Activated B cell treated with CpG ODN at 0.5 μM for 24 hours (primary cell): ENCODE measurements around the gene RCAN1. TPM values are rescaled to one million over a fixed set of nuclear protein-coding genes. Genes with fewer than 3 reads are reported as not detected.

Experiments
- ATAC-seq: fragments of 200-7000 bp; cut with Tn5 transposase; one replicate; pipeline ENCODE4 v1.10.0; 2021; ENCODE audit warnings: low read depth, mild to moderate bottlenecking, moderate library complexity
- CTCF ChIA-PET: fragments of 350-600 bp; sonication (Branson Sonifier 250); formaldehyde crosslinking; loops from one replicate; lab custom pipeline; 2021; ENCODE audit warnings: antibody characterized with exemption; lab: Charles Lee
- POLR2A ChIA-PET: fragments of 350-600 bp; sonication (Branson Sonifier 250); formaldehyde crosslinking; loops from one replicate; lab custom pipeline; 2021; ENCODE audit warnings: antibody characterized with exemption; lab: Charles Lee
- DNase-seq: peaks from one replicate; pipeline ENCODE4 v3.0.0; 2022
- H3K27ac Mint-ChIP-seq: one replicate; pipeline ENCODE4 v1.8.0; 2020; ENCODE audit warnings: mixed read lengths
- H3K27me3 Mint-ChIP-seq: one replicate; pipeline ENCODE4 v1.8.0; 2021; ENCODE audit warnings: mixed read lengths
- H3K36me3 Mint-ChIP-seq: one replicate; pipeline ENCODE4 v1.8.0; 2021; ENCODE audit warnings: low read depth, mixed read lengths
- H3K4me1 Mint-ChIP-seq: one replicate; pipeline ENCODE4 v1.8.0; 2021; ENCODE audit warnings: mixed read lengths
- H3K4me3 Mint-ChIP-seq: one replicate; pipeline ENCODE4 v1.8.0; 2020; ENCODE audit warnings: mild to moderate bottlenecking, mixed read lengths
- H3K9me3 Mint-ChIP-seq: one replicate; pipeline ENCODE4 v1.8.0; 2020; ENCODE audit warnings: mixed read lengths
- intact Hi-C: fragments of 100-400 bp; cut with micrococcal nuclease; formaldehyde crosslinking; loops from one replicate; pipeline ENCODE4 v1.15.1; 2024
- total RNA-seq: library from RNA; stranded (reverse); gene quantifications from 2 replicates; pipeline ENCODE4 v1.2.3, GENCODE V29; 2022
- TF ChIP-seq, protein P1 (sequence below): fragments of 200-600 bp; IDR thresholded peaks from one replicate; pipeline ENCODE4 v1.8.0; 2022; ENCODE audit warnings: antibody characterized with exemption, mild to moderate bottlenecking

Gene RCAN1
- total RNA-seq, 1 donor from 2014 or later = 5.8 TPM

GRCh38 chr21:34589511-34590282 is 25.2 kb downstream of the RCAN1 start:
- CTCF ChIA-PET = interaction anchor here (3.4 kb wide), 1 partner anchor 13 kb away, joined by 11 read pairs; no protein-coding TSS in a partner anchor
- ATAC-seq (no peak), DNase-seq (no peak)
- intact Hi-C loops = no loop called here
- Mint-ChIP-seq H3K36me3 (peaks cover 7% of the 10 kb centered on the region), H3K9me3 (peaks cover 13% of the 10 kb centered on the region), H3K27ac (no peak overlapping the region), H3K4me1 (no peaks in the 10 kb centered on the region), H3K4me3 (no peak overlapping the region), H3K27me3 (no peaks in the 10 kb centered on the region)
- POLR2A ChIA-PET = no interaction called here
- TF ChIP-seq, protein P1, sequence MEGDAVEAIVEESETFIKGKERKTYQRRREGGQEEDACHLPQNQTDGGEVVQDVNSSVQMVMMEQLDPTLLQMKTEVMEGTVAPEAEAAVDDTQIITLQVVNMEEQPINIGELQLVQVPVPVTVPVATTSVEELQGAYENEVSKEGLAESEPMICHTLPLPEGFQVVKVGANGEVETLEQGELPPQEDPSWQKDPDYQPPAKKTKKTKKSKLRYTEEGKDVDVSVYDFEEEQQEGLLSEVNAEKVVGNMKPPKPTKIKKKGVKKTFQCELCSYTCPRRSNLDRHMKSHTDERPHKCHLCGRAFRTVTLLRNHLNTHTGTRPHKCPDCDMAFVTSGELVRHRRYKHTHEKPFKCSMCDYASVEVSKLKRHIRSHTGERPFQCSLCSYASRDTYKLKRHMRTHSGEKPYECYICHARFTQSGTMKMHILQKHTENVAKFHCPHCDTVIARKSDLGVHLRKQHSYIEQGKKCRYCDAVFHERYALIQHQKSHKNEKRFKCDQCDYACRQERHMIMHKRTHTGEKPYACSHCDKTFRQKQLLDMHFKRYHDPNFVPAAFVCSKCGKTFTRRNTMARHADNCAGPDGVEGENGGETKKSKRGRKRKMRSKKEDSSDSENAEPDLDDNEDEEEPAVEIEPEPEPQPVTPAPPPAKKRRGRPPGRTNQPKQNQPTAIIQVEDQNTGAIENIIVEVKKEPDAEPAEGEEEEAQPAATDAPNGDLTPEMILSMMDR = no peak

GRCh38 chr21:34583926-34584563 is 30.9 kb downstream of the RCAN1 start:
- ATAC-seq (no peak), DNase-seq (no peak)
- Mint-ChIP-seq H3K27me3 (no peaks in the 10 kb centered on the region), H3K4me3 (no peak overlapping the region), H3K36me3 (peaks cover 7% of the 10 kb centered on the region), H3K9me3 (peaks cover 13% of the 10 kb centered on the region), H3K4me1 (no peaks in the 10 kb centered on the region), H3K27ac (no peak overlapping the region)
- ChIA-PET POLR2A (no interaction called here), CTCF (no interaction called here)
- TF ChIP-seq, protein P1 = no peak
- intact Hi-C loops = no loop called here

GRCh38 chr21:34582506-34583150 is 32.3 kb downstream of the RCAN1 start:
- no peak for DNase-seq
- Mint-ChIP-seq H3K36me3 (peaks cover 3% of the 10 kb centered on the region), H3K4me3 (no peak overlapping the region), H3K27ac (no peak overlapping the region), H3K4me1 (no peaks in the 10 kb centered on the region), H3K9me3 (peaks cover 6% of the 10 kb centered on the region), H3K27me3 (no peaks in the 10 kb centered on the region)
- POLR2A ChIA-PET = interaction anchor here (0.7 kb wide), 1 partner anchor 235 kb away, joined by 5 read pairs; no protein-coding TSS in a partner anchor
- TF ChIP-seq, protein P1 = no peak
- CTCF ChIA-PET = interaction anchor here (0.7 to 1.2 kb wide), 2 partner anchors 20 to 72 kb away, joined by 3 read pairs; no protein-coding TSS in a partner anchor
- intact Hi-C loops = no loop called here
- no peak for ATAC-seq

GRCh38 chr21:34580181-34580700 is 34.7 kb downstream of the RCAN1 start:
- Mint-ChIP-seq H3K4me1 (no peaks in the 10 kb centered on the region), H3K27me3 (no peaks in the 10 kb centered on the region), H3K9me3 (no peaks in the 10 kb centered on the region), H3K27ac (no peak overlapping the region), H3K36me3 (no peaks in the 10 kb centered on the region), H3K4me3 (no peak overlapping the region)
- ChIA-PET CTCF (no interaction called here), POLR2A (no interaction called here)
- ATAC-seq (no peak), DNase-seq (no peak)
- TF ChIP-seq, protein P1 = no peak
- intact Hi-C loops = no loop called here

GRCh38 chr21:34579411-34579810 is 35.5 kb downstream of the RCAN1 start:
- H3K27me3 Mint-ChIP-seq = no peaks in the 10 kb centered on the region
- ATAC-seq (no peak), DNase-seq (no peak)
- H3K36me3 Mint-ChIP-seq = no peaks in the 10 kb centered on the region
- H3K4me1 Mint-ChIP-seq = no peaks in the 10 kb centered on the region
- no peak overlapping the region for H3K4me3 Mint-ChIP-seq
- intact Hi-C loops = no loop called here
- no peaks in the 10 kb centered on the region for H3K9me3 Mint-ChIP-seq
- no peak overlapping the region for H3K27ac Mint-ChIP-seq
- ChIA-PET POLR2A (no interaction called here), CTCF (no interaction called here)
- TF ChIP-seq, protein P1 = no peak
